SU-DHL-6 (cell line): Measurements from ENCODE around the gene MBD5.

Source experiments
- H2AFZ ChIP-seq: fragments of 200-600 bp; sonication (generic); 2 replicates; pipeline ENCODE4 v1.6.1; 2014; ENCODE audit warnings: low read depth, mild to moderate bottlenecking, moderate library complexity, mixed read lengths, antibody characterized with exemption, low read length; ENCODE audit not compliant: severe bottlenecking
- H3F3A ChIP-seq: fragments of 200-600 bp; shearing (Covaris generic); 2 replicates; pipeline ENCODE4 v1.6.0; 2016; ENCODE audit warnings: antibody characterized with exemption, mild to moderate bottlenecking; ENCODE audit not compliant: insufficient read depth
- H3K27ac ChIP-seq: fragments of 200-600 bp; sonication (generic); 2 replicates; pipeline ENCODE4 v1.5.1; 2016; ENCODE audit warnings: low read depth, mild to moderate bottlenecking, low read length, moderate library complexity, mixed read lengths
- H3K27me3 ChIP-seq: fragments of 200-600 bp; sonication (generic), shearing (Covaris generic); 2 replicates; pipeline ENCODE4 v1.6.0; 2014; ENCODE audit warnings: mild to moderate bottlenecking, low read length
- H3K36me3 ChIP-seq: fragments of 200-600 bp; sonication (generic); 2 replicates; pipeline ENCODE4 v1.6.1; 2014; ENCODE audit warnings: mild to moderate bottlenecking, low read length, mixed read lengths
- H3K4me2 ChIP-seq: fragments of 300-600, 200-600 bp; shearing (Covaris generic), sonication (generic); 2 replicates; pipeline ENCODE4 v1.6.0; 2014; ENCODE audit warnings: low read length, low read depth, mild to moderate bottlenecking; ENCODE audit not compliant: poor library complexity, severe bottlenecking
- H3K4me3 ChIP-seq: fragments of 200-600 bp; sonication (generic); 2 replicates; pipeline ENCODE4 v1.5.1; 2014; ENCODE audit warnings: antibody characterized with exemption, low read length, mild to moderate bottlenecking, mixed read lengths; ENCODE audit not compliant: insufficient read depth, poor library complexity, severe bottlenecking
- H3K79me2 ChIP-seq: fragments of 200-600 bp; sonication (generic); 2 replicates; pipeline ENCODE4 v1.6.1; 2014; ENCODE audit warnings: mild to moderate bottlenecking, low read length, moderate library complexity; ENCODE audit not compliant: insufficient read depth
- H3K9ac ChIP-seq: fragments of 200-600 bp; sonication (generic); 2 replicates; pipeline ENCODE4 v1.7.0; 2014; ENCODE audit warnings: mild to moderate bottlenecking, low read length
- H3K9me2 ChIP-seq: fragments of 200-600 bp; sonication (generic); replicated peaks from 2 replicates; pipeline ENCODE4 v1.6.1; 2014; ENCODE audit warnings: low read length; ENCODE audit not compliant: insufficient read depth
- H3K9me3 ChIP-seq: fragments of 200-600 bp; sonication (generic); 2 replicates; pipeline ENCODE4 v1.6.1; 2014; ENCODE audit warnings: low read length, mixed read lengths; ENCODE audit not compliant: insufficient read depth
- H4K20me1 ChIP-seq: fragments of 200-600 bp; sonication (generic); 2 replicates; pipeline ENCODE4 v1.6.1; 2014; ENCODE audit warnings: low read depth, mild to moderate bottlenecking, antibody characterized with exemption, low read length, moderate library complexity, mixed read lengths
- CTCF ChIP-seq: fragments of 200-600 bp; sonication (generic); IDR thresholded peaks from one replicate; pipeline ENCODE4 v1.5.1; 2017; ENCODE audit warnings: antibody characterized with exemption, mild to moderate bottlenecking, low read length, moderate library complexity; ENCODE audit not compliant: insufficient read depth, poor library complexity, severe bottlenecking
- EZH2phosphoT487 ChIP-seq: fragments of 200-600 bp; sonication (generic), shearing (Covaris generic); conservative IDR thresholded peaks from 2 replicates; pipeline ENCODE4 v1.6.1; 2018; ENCODE audit warnings: mild to moderate bottlenecking, antibody characterized with exemption, low read length, moderate library complexity, mixed read lengths

The MBD5 gene

GRCh38 chr2:148533685-148534084 lies 512.8 kb downstream of the MBD5 start:
- no peak for TF ChIP-seq EZH2phosphoT487
- TF ChIP-seq CTCF, result no peak
- no peak overlapping the region for H3K4me3 ChIP-seq
- H3K27ac ChIP-seq, result no peak overlapping the region
- no peaks in the 10 kb centered on the region for H3K9me2 ChIP-seq
- no peaks in the 10 kb centered on the region for H3K36me3 ChIP-seq
- no peaks in the 10 kb centered on the region for H4K20me1 ChIP-seq
- no peak overlapping the region for H3K9ac ChIP-seq
- H3K9me3 ChIP-seq, result no peaks in the 10 kb centered on the region
- H3K4me2 ChIP-seq, result no peak overlapping the region
- no peak overlapping the region for H2AFZ ChIP-seq
- no peaks in the 10 kb centered on the region for H3F3A ChIP-seq
- H3K79me2 ChIP-seq, result no peaks in the 10 kb centered on the region
- no peaks in the 10 kb centered on the region for H3K27me3 ChIP-seq

- H3K27ac ChIP-seq, result no peak overlapping the region
Observed at GRCh38 chr2:148534416-148535204, 513.7 kb downstream of the MBD5 start.

GRCh38 chr2:148538375-148538774 lies 517.5 kb downstream of the MBD5 start:
- no peak overlapping the region for H3K27ac ChIP-seq
- H2AFZ ChIP-seq, result no peak overlapping the region
- H3K27me3 ChIP-seq, result no peaks in the 10 kb centered on the region
- no peak overlapping the region for H3K4me3 ChIP-seq
- no peak overlapping the region for H3K9ac ChIP-seq
- no peak overlapping the region for H3K4me2 ChIP-seq
- H3K79me2 ChIP-seq, result no peaks in the 10 kb centered on the region
- H3F3A ChIP-seq, result no peaks in the 10 kb centered on the region
- no peak for TF ChIP-seq EZH2phosphoT487
- TF ChIP-seq CTCF, result no peak
- no peaks in the 10 kb centered on the region for H3K9me3 ChIP-seq
- H3K36me3 ChIP-seq, result no peaks in the 10 kb centered on the region
- H4K20me1 ChIP-seq, result no peaks in the 10 kb centered on the region
- no peaks in the 10 kb centered on the region for H3K9me2 ChIP-seq

More at GRCh38 chr2:148534416-148535204, 513.7 kb downstream of the MBD5 start:
- no peak overlapping the region for H3K9ac ChIP-seq
- H4K20me1 ChIP-seq, result no peaks in the 10 kb centered on the region
- TF ChIP-seq EZH2phosphoT487 (no peak), CTCF (no peak)
- no peaks in the 10 kb centered on the region for H3K79me2 ChIP-seq
- H3K9me2 ChIP-seq, result no peaks in the 10 kb centered on the region
- no peaks in the 10 kb centered on the region for H3K9me3 ChIP-seq
- H3F3A ChIP-seq, result no peaks in the 10 kb centered on the region
- H3K36me3 ChIP-seq, result no peaks in the 10 kb centered on the region
- no peak overlapping the region for H3K4me3 ChIP-seq
- H2AFZ ChIP-seq, result no peak overlapping the region
- H3K4me2 ChIP-seq, result no peak overlapping the region
- H3K27me3 ChIP-seq, result no peaks in the 10 kb centered on the region
